Measurements from ENCODE around the gene CCDC102A.
A peak's percentile ranks its signal among the peaks of the same experiment; 100 is the strongest.
"Not testable (repeated sequence)": the region's sequence is repeated elsewhere in the genome, so short reads cannot be mapped to it uniquely, and the experiment has no call there.

The CCDC102A gene

GRCh38 chr16:57536306-57537193 lies at the start of gene CCDC102A:
TSS of gene CCDC102A (minus strand) at chr16:57536571. CDS start at chr16:57529177, 7,394 bp downstream.
- DNase-seq = peak in 1 of 58 donors; percentile 67

- no peak for DNase-seq
Measured at GRCh38 chr16:57585051-57585687, 48.8 kb upstream of the CCDC102A start.

DNA sequence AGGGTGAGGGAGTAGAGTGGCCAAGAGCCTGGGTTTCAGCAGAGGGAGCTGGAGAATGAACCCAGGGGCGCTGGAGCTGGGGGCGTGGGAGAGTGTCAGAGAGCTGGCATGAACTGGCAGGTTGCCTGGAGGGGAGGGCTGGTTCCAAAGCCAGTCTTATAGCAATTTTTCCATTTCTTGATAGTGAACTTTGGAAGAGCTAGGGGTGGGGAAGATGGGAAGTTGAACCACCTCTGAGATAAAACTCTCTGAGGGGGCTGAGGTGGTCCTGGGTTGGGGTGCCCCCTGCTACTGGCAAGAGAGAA lies 42.9 kb upstream of the CCDC102A start:
- DNase-seq = no peak

GRCh38 chr16:57578521-57579360 lies 42.4 kb upstream of the CCDC102A start:
- no peak for DNase-seq

DNA sequence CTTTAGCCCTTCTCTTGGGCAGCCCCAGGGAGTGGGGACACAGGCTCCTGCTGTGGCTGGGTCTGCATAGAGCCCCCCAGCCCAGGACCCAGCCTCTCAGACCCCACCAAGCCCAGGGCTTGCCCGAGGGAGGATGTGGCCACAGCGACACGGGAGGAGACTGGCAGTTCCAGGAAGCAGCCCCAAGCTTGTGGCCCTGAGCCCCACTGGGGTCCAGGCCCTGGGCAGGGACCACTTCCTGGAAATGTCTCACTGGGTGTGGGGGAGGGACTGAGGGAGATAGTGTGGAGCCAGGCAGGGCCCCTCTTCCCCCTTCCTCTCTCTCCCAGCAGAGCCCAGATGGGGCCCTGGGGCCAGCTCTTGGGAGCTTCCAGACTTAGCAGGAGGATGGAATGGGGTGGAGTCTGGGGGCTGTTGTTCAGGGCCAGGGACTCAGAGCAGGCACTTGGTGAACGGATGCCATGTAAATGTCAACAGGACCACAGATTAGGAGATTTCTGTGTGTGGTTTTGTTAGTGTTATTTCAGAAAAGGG lies 41.4 kb upstream of the CCDC102A start:
- DNase-seq = no peak

DNA sequence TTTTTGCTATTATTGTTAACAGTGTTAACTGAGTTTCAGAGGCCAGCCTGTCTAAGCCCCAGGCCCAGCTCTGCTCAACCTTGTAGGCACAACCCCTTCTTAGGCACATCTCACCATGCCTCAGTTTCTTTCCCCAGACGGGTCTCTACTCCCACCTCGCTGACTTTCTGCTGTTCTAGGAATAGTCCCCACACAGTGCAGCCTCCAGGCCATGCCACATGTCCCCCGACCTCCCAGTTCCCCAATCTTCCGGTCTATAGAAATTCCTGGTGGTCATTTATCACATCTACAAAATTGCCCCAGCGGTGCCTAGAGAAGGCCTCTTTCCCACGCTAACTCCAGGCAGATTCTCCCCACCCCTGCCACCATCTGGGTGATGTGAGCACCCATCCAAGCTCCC lies 40.8 kb upstream of the CCDC102A start:
- no peak for DNase-seq

- DNase-seq = peak in 54 of 58 donors; percentile 6 to 89 (median 49)
Measured at GRCh38 chr16:57576429-57576870, 40.1 kb upstream of the CCDC102A start.

GRCh38 chr16:57575468-57576277 lies 39.3 kb upstream of the CCDC102A start:
- no peak for DNase-seq

DNA sequence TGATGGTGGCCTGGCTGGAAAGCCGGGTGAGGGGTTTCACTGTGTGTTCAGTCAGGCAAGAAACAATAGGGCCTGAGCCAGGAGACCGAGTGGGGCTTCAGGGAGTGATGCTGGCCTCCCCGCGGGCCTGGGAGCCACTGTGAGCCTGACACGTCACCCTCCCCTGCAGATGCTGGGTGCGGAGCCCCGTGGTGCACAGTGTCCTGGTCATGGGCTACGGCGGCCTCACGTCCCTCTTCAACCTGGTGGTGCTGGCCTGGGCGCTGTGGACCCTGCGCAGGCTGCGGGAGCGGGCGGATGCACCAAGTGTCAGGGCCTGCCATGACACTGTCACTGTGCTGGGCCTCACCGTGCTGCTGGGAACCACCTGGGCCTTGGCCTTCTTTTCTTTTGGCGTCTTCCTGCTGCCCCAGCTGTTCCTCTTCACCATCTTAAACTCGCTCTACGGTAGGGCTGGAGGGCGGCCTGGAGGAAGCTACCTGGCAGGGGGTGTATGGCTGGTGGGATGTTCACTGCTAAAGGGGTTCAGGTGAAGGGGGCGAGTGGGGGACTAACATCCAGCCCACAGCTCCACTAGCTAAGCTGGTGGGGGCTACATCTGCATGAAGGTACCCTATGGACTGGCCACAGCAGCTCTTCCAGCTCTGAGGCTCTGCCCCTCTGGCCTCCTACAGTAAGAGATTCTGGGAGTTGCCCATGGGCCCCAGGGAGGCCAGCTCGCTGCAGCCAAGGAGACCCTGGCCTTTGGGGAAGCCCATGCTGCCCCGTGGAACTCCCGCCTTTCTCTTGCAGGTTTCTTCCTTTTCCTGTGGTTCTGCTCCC lies 38.5 kb upstream of the CCDC102A start:
- no peak for DNase-seq

DNA sequence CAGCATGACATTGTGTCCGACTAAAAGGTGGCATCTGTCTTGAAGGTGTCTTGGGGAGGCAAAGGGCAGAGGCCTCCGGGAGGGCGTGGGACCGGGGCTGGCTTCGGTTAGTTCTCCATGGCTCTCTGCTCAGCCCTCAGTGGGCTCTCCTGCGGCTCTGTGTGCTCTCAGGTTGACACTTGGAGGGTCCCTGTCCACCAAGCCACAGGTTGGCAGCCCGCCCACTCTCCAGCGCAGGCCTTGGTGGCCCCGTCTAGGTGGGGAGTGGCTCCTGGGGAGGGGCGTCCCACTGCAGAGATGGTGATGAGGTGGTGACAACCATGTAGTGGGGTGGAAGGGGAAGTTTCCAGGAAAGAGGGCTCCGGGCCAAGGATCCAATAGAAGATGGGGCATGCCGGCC lies 37.7 kb upstream of the CCDC102A start:
- DNase-seq = no peak

GRCh38 chr16:57572978-57573728 lies 36.8 kb upstream of the CCDC102A start:
- DNase-seq = no peak

DNA sequence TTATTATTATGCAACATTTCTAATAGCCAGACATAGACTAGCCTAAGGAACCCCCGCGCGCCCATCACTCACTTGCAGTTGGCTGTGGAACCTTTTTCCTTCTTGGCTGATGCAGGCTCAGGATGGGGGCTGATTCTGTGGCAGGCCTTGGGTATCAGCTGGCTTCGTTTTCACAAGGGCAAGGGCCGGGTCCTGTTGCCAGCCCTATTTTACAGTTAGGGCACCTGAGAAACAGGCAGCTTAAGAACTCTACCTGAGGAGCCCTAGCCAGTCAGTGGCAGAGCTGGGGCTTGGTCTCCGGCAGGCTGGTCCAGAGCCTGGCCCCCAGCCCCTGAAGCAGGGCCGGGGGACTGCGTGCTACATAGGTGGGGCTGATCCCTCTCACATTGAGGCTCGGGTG lies 34.7 kb upstream of the CCDC102A start:
- no peak for DNase-seq

DNA sequence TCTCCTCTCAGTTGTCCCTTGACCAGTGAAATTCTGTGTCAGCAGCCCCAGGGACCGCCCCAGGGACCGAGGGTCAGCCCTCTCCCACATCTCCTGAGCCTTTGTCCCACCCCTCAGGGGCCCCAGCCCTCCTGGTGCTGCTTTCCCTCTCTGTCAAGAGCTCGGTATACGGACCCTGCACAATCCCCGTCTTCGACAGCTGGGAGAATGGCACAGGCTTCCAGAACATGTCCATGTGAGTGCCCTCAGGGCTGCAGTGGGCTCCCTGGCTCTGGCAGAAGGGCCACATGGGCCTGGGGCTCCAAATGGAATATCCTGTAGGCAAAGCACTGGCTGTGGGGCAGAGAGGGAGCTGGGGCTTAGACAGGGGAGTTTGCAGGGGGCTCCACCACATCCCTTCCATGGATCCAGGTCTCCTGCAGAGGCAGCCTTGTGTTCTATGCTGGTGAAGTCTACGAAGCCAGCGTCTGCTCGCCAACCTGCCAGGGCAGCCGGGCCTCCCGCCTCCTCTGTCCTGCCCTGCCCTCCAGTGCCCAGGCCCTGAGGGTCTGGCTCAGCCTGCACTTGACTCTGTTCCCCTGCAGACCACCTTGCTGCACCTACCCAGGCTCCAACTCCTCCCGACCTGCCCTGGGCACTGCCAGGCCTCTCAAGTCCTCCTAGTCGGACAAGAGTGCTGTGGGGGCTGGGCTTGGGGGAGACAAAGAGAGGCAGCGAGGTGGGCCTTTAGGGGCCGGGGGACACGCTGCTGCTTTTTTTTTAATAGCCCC lies 34.1 kb upstream of the CCDC102A start:
- DNase-seq = no peak

GRCh38 chr16:57569306-57569946 lies 33.1 kb upstream of the CCDC102A start:
- no peak for DNase-seq

DNA sequence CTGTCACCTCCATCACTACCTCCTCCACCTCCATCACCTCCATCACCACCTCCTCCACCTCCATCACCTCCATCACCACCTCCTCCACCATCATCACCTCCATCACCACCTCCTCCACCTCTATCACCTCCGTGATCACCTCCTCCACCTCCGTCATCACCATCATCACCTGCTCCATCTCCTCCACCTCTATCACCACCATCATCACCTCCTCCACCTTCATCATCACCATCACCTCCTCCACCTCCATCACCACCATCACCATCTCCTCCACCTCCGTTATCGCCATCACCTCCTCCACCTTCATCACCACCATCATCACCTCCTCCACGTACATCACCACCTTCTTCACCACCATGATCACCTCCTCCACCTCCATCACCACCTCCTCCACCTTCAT lies 32.4 kb upstream of the CCDC102A start:
- not testable (repeated sequence) for DNase-seq

GRCh38 chr16:57568173-57568678 lies 31.9 kb upstream of the CCDC102A start:
- no peak for DNase-seq

DNA sequence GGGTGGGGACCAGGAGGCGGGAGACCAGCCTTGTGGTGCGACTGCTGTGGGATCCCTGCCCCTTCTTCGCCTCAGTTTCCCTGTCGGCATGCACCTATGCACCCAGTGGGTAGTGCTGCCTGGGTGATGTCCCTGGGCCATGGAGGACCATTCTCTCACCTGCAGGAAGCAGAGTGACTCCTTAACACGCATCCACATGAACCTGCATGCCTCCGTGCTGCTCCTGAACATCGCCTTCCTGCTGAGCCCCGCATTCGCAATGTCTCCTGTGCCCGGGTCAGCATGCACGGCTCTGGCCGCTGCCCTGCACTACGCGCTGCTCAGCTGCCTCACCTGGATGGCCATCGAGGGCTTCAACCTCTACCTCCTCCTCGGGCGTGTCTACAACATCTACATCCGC lies 31.3 kb upstream of the CCDC102A start:
- no peak for DNase-seq
